Measurements from ENCODE around the gene OR52M1.

OR52M1 gene

DNA sequence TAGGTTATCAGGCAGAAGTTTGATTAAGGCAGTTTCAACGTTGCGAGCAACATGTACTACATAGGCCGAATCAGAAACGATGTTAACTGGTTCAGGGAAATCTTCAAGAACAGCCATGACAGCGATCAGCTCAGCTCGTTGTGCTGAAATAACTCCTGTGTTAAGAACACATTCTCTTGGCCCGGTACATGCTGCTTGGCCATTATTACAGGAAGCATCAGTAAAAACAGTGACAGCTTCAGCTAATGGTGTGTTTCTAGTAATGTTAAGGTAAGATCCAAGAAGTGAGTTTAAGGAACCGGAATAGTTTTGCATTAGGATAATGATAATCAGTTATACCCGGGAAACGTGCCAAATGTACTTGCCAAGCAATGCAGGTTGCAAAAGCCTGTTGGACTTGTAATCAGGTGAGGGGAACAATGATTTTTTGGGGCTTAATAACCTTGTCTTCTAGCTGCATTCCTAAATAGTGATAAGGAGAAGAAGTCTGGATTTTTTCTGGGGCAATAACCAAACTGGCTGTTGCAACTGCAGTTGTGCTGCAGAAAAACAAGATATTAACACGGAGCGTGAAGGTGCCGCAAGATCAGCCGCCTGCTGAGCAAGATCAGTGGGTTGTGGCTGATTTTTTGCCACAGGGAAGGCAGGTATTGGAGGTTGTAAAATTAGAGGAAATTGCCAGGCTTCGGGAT lies 48.3 kb upstream of the OR52M1 start:
- no peaks in the 10 kb centered on the region for H3K9me2 ChIP-seq (replicated peaks; ENCODE audit: insufficient read depth, low read length)
- no peaks in the 10 kb centered on the region for H3K9me3 ChIP-seq (replicated peaks; ENCODE audit: insufficient read depth, low read length)
- H3F3A ChIP-seq (ENCODE audit: insufficient read depth, low read length), result peaks cover 10% of the 10 kb centered on the region; the same call in 1 of the 2 replicates
- H3K4me3 ChIP-seq (ENCODE audit: low read length), result no peak overlapping the region
- no peak overlapping the region for H3K9ac ChIP-seq (ENCODE audit: low read length)
- H3K4me1 ChIP-seq (ENCODE audit: low read length), result 0 out of 2 replicates have a peak, but pooled peaks cover 6% of the 10 kb centered on the region
- H3K36me3 ChIP-seq (replicated peaks; ENCODE audit: insufficient read depth, low read length), result no peaks in the 10 kb centered on the region
- H3K27ac ChIP-seq (ENCODE audit: low read length), result no peak overlapping the region
- DNase-seq, result no peak
- H2AFZ ChIP-seq (ENCODE audit: low read length), result no peak overlapping the region
- no peak for TF ChIP-seq EZH2 (optimal IDR thresholded peaks at IDR 0.05; ENCODE audit: low read depth, low read length)
- no peak for TF ChIP-seq EZH2phosphoT487 (IDR thresholded peaks at IDR 0.05; ENCODE audit: low read length)
- TF ChIP-seq, protein P1, sequence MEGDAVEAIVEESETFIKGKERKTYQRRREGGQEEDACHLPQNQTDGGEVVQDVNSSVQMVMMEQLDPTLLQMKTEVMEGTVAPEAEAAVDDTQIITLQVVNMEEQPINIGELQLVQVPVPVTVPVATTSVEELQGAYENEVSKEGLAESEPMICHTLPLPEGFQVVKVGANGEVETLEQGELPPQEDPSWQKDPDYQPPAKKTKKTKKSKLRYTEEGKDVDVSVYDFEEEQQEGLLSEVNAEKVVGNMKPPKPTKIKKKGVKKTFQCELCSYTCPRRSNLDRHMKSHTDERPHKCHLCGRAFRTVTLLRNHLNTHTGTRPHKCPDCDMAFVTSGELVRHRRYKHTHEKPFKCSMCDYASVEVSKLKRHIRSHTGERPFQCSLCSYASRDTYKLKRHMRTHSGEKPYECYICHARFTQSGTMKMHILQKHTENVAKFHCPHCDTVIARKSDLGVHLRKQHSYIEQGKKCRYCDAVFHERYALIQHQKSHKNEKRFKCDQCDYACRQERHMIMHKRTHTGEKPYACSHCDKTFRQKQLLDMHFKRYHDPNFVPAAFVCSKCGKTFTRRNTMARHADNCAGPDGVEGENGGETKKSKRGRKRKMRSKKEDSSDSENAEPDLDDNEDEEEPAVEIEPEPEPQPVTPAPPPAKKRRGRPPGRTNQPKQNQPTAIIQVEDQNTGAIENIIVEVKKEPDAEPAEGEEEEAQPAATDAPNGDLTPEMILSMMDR (IDR thresholded peaks at IDR 0.05; ENCODE audit: low read length), result no peak
- H4K20me1 ChIP-seq (ENCODE audit: insufficient read depth, low read length), result no peaks in the 10 kb centered on the region
- 0 out of 2 replicates have a peak, but pooled peaks cover 4% of the 10 kb centered on the region for H3K27me3 ChIP-seq (replicated peaks; ENCODE audit: insufficient read depth, low read length)
- H3K4me2 ChIP-seq (ENCODE audit: low read depth, low read length), result no peak overlapping the region
- no peaks in the 10 kb centered on the region for H3K79me2 ChIP-seq (ENCODE audit: low read length)

DNA sequence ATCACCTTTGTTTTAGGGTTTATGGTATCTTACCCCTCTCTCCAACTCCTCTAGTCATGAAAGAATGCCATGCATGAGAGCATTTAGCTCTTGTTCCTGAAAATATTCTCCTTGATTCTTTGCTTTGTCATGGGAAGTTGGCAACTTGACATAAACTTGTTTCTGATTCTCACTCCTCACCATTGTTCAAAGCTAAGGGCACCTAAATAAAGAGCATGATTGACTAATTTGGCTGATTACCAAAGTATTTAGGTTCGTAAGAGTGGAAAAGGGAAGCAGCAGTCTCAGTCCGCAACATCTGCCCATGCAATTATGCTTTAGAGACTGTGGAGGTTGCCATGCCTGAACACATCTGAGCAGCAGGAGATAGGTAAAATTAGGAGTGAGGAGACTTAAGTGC lies 36.1 kb upstream of the OR52M1 start:
- Histone ChIP-seq H3F3A (ENCODE audit: insufficient read depth, low read length) (no peaks in the 10 kb centered on the region), H3K79me2 (ENCODE audit: low read length) (no peaks in the 10 kb centered on the region), H3K27ac (ENCODE audit: low read length) (no peak overlapping the region), H3K4me3 (ENCODE audit: low read length) (no peak overlapping the region), H2AFZ (ENCODE audit: low read length) (no peak overlapping the region), H3K9me3 (replicated peaks; ENCODE audit: insufficient read depth, low read length) (no peaks in the 10 kb centered on the region), H3K9me2 (replicated peaks; ENCODE audit: insufficient read depth, low read length) (no peaks in the 10 kb centered on the region), H3K9ac (ENCODE audit: low read length) (no peak overlapping the region), H3K36me3 (replicated peaks; ENCODE audit: insufficient read depth, low read length) (no peaks in the 10 kb centered on the region), H3K4me1 (ENCODE audit: low read length) (no peaks in the 10 kb centered on the region), H3K4me2 (ENCODE audit: low read depth, low read length) (no peak overlapping the region), H4K20me1 (ENCODE audit: insufficient read depth, low read length) (no peaks in the 10 kb centered on the region), H3K27me3 (replicated peaks; ENCODE audit: insufficient read depth, low read length) (no peaks in the 10 kb centered on the region)
- DNase-seq, result no peak
- TF ChIP-seq EZH2phosphoT487 (IDR thresholded peaks at IDR 0.05; ENCODE audit: low read length) (no peak), EZH2 (optimal IDR thresholded peaks at IDR 0.05; ENCODE audit: low read depth, low read length) (no peak)
- TF ChIP-seq, protein P1 (IDR thresholded peaks at IDR 0.05; ENCODE audit: low read length), result no peak

DNA sequence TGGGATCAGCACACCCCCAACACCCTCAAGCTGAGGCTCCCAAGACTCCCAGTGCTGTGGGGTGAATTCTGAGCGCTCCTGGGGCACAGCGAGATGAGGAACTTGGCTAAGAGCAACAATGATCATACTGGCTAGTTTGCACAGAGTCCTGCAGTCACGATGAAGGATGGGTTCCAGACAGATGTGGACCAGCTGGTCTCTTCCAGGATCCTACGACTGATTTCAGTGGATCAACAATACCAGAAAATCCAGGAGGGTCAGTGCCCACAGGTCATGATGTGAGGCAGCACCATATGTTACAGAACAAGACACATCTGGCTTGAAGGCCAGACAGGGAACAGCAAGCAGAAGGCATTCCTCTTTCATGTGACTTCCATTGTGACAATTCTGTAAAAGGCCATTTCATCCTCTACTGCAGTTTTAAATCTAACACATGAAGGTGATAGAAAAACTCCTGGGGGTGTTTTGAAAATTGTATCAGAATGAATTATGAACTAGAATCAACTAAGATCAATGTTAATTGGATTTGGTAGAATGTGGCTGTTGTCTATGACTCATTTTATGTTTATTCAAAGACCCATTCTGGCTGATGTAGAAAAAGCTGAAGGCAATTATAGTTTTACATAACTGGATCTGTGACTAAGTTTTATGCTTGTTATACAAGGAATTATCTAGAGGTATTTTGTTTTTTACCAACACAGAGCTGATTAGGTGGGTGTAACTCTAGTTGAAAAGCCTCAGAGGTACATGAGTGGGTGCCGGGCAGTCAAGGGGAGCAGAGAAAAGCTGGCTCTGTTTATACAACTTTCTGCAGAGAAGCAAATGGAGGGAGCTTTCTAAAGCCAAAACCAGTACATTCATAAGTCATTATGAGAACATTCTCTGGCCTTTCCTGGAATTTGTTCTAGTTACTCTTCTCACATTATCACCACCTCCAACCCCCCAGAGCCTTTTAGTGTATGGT lies 33.4 kb upstream of the OR52M1 start:
- H3K9me2 ChIP-seq (replicated peaks; ENCODE audit: insufficient read depth, low read length), result no peaks in the 10 kb centered on the region
- no peaks in the 10 kb centered on the region for H3K4me1 ChIP-seq (ENCODE audit: low read length)
- H3K4me2 ChIP-seq (ENCODE audit: low read depth, low read length), result no peak overlapping the region
- DNase-seq, result no peak
- no peaks in the 10 kb centered on the region for H3K9me3 ChIP-seq (replicated peaks; ENCODE audit: insufficient read depth, low read length)
- no peak overlapping the region for H3K4me3 ChIP-seq (ENCODE audit: low read length)
- H2AFZ ChIP-seq (ENCODE audit: low read length), result no peak overlapping the region
- no peaks in the 10 kb centered on the region for H3K27me3 ChIP-seq (replicated peaks; ENCODE audit: insufficient read depth, low read length)
- no peaks in the 10 kb centered on the region for H3K79me2 ChIP-seq (ENCODE audit: low read length)
- no peak overlapping the region for H3K27ac ChIP-seq (ENCODE audit: low read length)
- no peaks in the 10 kb centered on the region for H3K36me3 ChIP-seq (replicated peaks; ENCODE audit: insufficient read depth, low read length)
- H4K20me1 ChIP-seq (ENCODE audit: insufficient read depth, low read length), result no peaks in the 10 kb centered on the region
- H3F3A ChIP-seq (ENCODE audit: insufficient read depth, low read length), result no peaks in the 10 kb centered on the region
- TF ChIP-seq EZH2phosphoT487 (IDR thresholded peaks at IDR 0.05; ENCODE audit: low read length) (no peak), EZH2 (optimal IDR thresholded peaks at IDR 0.05; ENCODE audit: low read depth, low read length) (no peak)
- TF ChIP-seq, protein P1 (IDR thresholded peaks at IDR 0.05; ENCODE audit: low read length), result no peak
- H3K9ac ChIP-seq (ENCODE audit: low read length), result no peak overlapping the region

Data from MM.1S (cell line).